Neural cell (in vitro differentiated cells): ENCODE data around the gene LRP5. TPM values are rescaled to one million over a fixed set of nuclear protein-coding genes. Genes with fewer than 3 reads are reported as not detected.

Experiments used
- H2AFZ ChIP-seq: fragments of 200-600, 300-800 bp; sonication (generic), shearing (Covaris generic); 2 replicates; pipeline ENCODE4 v1.6.0; 2014; ENCODE audit warnings: low read depth, mild to moderate bottlenecking, antibody characterized with exemption, low read length, moderate library complexity
- H3F3A ChIP-seq: fragments of 200-600 bp; shearing (Covaris generic); 2 replicates; pipeline ENCODE4 v1.6.1; 2016; ENCODE audit warnings: mild to moderate bottlenecking, moderate library complexity, mixed read lengths, antibody characterized with exemption, low read length; ENCODE audit not compliant: insufficient read depth, poor library complexity, severe bottlenecking
- H3K27ac ChIP-seq: fragments of 200-600, 300-800 bp; sonication (generic), shearing (Covaris generic); 2 replicates; pipeline ENCODE4 v1.5.1; 2014; ENCODE audit warnings: mild to moderate bottlenecking, low read length, moderate library complexity
- H3K27me3 ChIP-seq: fragments of 300-800, 200-600 bp; sonication (generic), shearing (Covaris generic); 2 replicates; pipeline ENCODE4 v1.6.0; 2014; ENCODE audit warnings: mild to moderate bottlenecking, low read depth, low read length, moderate library complexity; ENCODE audit not compliant: insufficient read depth
- H3K36me3 ChIP-seq: fragments of 300-800, 200-600 bp; sonication (generic), shearing (Covaris generic); 2 replicates; pipeline ENCODE4 v1.5.1; 2014; ENCODE audit warnings: mild to moderate bottlenecking, antibody characterized with exemption, low read length, moderate library complexity; ENCODE audit not compliant: insufficient read depth
- H3K4me2 ChIP-seq: fragments of 300-800, 200-600 bp; sonication (generic), shearing (Covaris generic); 2 replicates; pipeline ENCODE4 v1.6.0; 2014; ENCODE audit warnings: mild to moderate bottlenecking, low read length
- H3K4me3 ChIP-seq: fragments of 300-800, 200-600 bp; sonication (generic), shearing (Covaris generic); 2 replicates; pipeline ENCODE4 v1.5.1; 2014; ENCODE audit warnings: mild to moderate bottlenecking, low read length, moderate library complexity
- H3K79me2 ChIP-seq: fragments of 200-600 bp; shearing (Covaris generic); replicated peaks from 2 replicates; pipeline ENCODE4 v1.6.0; 2014; ENCODE audit warnings: mild to moderate bottlenecking, low read length, moderate library complexity; ENCODE audit not compliant: insufficient read depth
- H3K9ac ChIP-seq: fragments of 300-800, 200-600 bp; sonication (generic), shearing (Covaris generic); 2 replicates; pipeline ENCODE4 v1.6.1; 2016; ENCODE audit warnings: mild to moderate bottlenecking, low read length, mixed read lengths
- H3K9me2 ChIP-seq: fragments of 200-600 bp; shearing (Covaris generic); 2 replicates; pipeline ENCODE4 v1.6.1; 2016; ENCODE audit warnings: mild to moderate bottlenecking, low read length, mixed read lengths; ENCODE audit not compliant: insufficient read depth
- H3K9me3 ChIP-seq: fragments of 200-600, 300-800 bp; sonication (generic), shearing (Covaris generic); 2 replicates; pipeline ENCODE4 v1.6.1; 2016; ENCODE audit warnings: mild to moderate bottlenecking, mixed run types, low read length, moderate library complexity, mixed read lengths
- H4K20me1 ChIP-seq: fragments of 200-600 bp; shearing (Covaris generic); 2 replicates; pipeline ENCODE4 v1.6.1; 2016; ENCODE audit warnings: mild to moderate bottlenecking, mixed run types; ENCODE audit not compliant: insufficient read depth
- EP300 ChIP-seq: fragments of 450-650 bp; conservative IDR thresholded peaks from 2 replicates; pipeline ENCODE4 v1.6.1; 2014; ENCODE audit warnings: antibody characterized with exemption, mild to moderate bottlenecking, moderate library complexity; ENCODE audit not compliant: poor library complexity, severe bottlenecking
- EZH2 ChIP-seq: fragments of 200-600, 300-800 bp; shearing (Covaris generic), sonication (generic); IDR thresholded peaks from 2 replicates; pipeline ENCODE4 v1.6.1; 2014; ENCODE audit warnings: antibody characterized with exemption, low read length, borderline replicate concordance, mild to moderate bottlenecking; ENCODE audit not compliant: insufficient read depth, poor library complexity, severe bottlenecking
- MXI1 ChIP-seq: fragments of 450-650 bp; conservative IDR thresholded peaks from 2 replicates; pipeline ENCODE4 v1.6.1; 2014; ENCODE audit warnings: antibody characterized with exemption, mild to moderate bottlenecking; ENCODE audit not compliant: poor library complexity, severe bottlenecking
- POLR2AphosphoS5 ChIP-seq: IDR thresholded peaks from 2 replicates; pipeline ENCODE4 v1.6.1; 2012
- RAD21 ChIP-seq: fragments of 450-650 bp; conservative IDR thresholded peaks from 2 replicates; pipeline ENCODE4 v1.6.1; 2014; ENCODE audit warnings: antibody characterized with exemption, mild to moderate bottlenecking, moderate library complexity
- SMC3 ChIP-seq: fragments of 450-650 bp; conservative IDR thresholded peaks from 2 replicates; pipeline ENCODE4 v1.6.1; 2014; ENCODE audit warnings: antibody characterized with exemption, mild to moderate bottlenecking, moderate library complexity; ENCODE audit not compliant: poor library complexity
- TAF1 ChIP-seq: IDR thresholded peaks from 2 replicates; pipeline ENCODE4 v1.6.1; 2012; ENCODE audit warnings: low read depth
- polyA plus RNA-seq: library from polyadenylated mRNA; depleted of rRNA; stranded (reverse); fragments of >200 nt; gene quantifications from 2 replicates; pipeline ENCODE4 v1.2.3, GENCODE V29; 2014
- TF ChIP-seq, protein P1 (sequence below): fragments of 450-650 bp; IDR thresholded peaks from 2 replicates; pipeline ENCODE4 v1.5.1; 2014; ENCODE audit warnings: antibody characterized with exemption, mild to moderate bottlenecking, moderate library complexity; ENCODE audit not compliant: poor library complexity, severe bottlenecking
- TF ChIP-seq, protein P2 (sequence below): IDR thresholded peaks from 2 replicates; pipeline ENCODE4 v1.6.1; 2012; ENCODE audit warnings: borderline replicate concordance

Gene LRP5
- polyA plus RNA-seq, 1 donor from 2014 or later, result 3.0 TPM

DNA sequence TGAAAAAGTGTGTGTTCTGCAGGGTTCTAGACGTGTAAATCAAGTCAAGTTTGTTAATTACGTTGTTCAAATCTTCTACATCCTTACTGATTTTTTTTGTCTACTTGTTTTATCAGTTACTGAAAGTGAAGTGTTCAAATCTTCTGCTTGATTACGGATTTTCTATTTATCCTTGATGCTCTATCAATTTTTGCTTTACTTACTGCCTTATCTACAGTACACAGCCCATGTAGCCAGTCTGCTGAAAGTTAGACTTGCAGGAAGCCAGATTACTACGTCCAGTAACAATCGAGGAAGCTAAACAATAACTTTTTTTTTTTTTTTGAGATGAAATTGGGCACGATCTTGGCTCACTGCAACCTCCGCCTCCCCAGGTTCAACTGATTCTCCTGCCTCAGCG is 25.0 kb upstream of the LRP5 start:
- H3K4me3 ChIP-seq, result no peak overlapping the region
- no peaks in the 10 kb centered on the region for H3K36me3 ChIP-seq
- no peaks in the 10 kb centered on the region for H3K79me2 ChIP-seq
- H3K4me2 ChIP-seq, result no peak overlapping the region
- H3F3A ChIP-seq, result no peaks in the 10 kb centered on the region
- no peaks in the 10 kb centered on the region for H3K27me3 ChIP-seq
- H4K20me1 ChIP-seq, result no peaks in the 10 kb centered on the region
- H3K9ac ChIP-seq, result no peak overlapping the region
- H3K27ac ChIP-seq, result no peak overlapping the region
- TF ChIP-seq EP300, result no peak
- TF ChIP-seq, protein P1, sequence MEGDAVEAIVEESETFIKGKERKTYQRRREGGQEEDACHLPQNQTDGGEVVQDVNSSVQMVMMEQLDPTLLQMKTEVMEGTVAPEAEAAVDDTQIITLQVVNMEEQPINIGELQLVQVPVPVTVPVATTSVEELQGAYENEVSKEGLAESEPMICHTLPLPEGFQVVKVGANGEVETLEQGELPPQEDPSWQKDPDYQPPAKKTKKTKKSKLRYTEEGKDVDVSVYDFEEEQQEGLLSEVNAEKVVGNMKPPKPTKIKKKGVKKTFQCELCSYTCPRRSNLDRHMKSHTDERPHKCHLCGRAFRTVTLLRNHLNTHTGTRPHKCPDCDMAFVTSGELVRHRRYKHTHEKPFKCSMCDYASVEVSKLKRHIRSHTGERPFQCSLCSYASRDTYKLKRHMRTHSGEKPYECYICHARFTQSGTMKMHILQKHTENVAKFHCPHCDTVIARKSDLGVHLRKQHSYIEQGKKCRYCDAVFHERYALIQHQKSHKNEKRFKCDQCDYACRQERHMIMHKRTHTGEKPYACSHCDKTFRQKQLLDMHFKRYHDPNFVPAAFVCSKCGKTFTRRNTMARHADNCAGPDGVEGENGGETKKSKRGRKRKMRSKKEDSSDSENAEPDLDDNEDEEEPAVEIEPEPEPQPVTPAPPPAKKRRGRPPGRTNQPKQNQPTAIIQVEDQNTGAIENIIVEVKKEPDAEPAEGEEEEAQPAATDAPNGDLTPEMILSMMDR, result no peak
- no peak for TF ChIP-seq TAF1
- no peak for TF ChIP-seq RAD21
- no peak for TF ChIP-seq EZH2
- TF ChIP-seq, protein P2, sequence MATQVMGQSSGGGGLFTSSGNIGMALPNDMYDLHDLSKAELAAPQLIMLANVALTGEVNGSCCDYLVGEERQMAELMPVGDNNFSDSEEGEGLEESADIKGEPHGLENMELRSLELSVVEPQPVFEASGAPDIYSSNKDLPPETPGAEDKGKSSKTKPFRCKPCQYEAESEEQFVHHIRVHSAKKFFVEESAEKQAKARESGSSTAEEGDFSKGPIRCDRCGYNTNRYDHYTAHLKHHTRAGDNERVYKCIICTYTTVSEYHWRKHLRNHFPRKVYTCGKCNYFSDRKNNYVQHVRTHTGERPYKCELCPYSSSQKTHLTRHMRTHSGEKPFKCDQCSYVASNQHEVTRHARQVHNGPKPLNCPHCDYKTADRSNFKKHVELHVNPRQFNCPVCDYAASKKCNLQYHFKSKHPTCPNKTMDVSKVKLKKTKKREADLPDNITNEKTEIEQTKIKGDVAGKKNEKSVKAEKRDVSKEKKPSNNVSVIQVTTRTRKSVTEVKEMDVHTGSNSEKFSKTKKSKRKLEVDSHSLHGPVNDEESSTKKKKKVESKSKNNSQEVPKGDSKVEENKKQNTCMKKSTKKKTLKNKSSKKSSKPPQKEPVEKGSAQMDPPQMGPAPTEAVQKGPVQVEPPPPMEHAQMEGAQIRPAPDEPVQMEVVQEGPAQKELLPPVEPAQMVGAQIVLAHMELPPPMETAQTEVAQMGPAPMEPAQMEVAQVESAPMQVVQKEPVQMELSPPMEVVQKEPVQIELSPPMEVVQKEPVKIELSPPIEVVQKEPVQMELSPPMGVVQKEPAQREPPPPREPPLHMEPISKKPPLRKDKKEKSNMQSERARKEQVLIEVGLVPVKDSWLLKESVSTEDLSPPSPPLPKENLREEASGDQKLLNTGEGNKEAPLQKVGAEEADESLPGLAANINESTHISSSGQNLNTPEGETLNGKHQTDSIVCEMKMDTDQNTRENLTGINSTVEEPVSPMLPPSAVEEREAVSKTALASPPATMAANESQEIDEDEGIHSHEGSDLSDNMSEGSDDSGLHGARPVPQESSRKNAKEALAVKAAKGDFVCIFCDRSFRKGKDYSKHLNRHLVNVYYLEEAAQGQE, result no peak
- no peak for TF ChIP-seq POLR2AphosphoS5
- TF ChIP-seq SMC3, result no peak
- no peak for TF ChIP-seq MXI1
- H3K9me2 ChIP-seq, result no peaks in the 10 kb centered on the region
- no peaks in the 10 kb centered on the region for H3K9me3 ChIP-seq
- no peak overlapping the region for H2AFZ ChIP-seq

DNA sequence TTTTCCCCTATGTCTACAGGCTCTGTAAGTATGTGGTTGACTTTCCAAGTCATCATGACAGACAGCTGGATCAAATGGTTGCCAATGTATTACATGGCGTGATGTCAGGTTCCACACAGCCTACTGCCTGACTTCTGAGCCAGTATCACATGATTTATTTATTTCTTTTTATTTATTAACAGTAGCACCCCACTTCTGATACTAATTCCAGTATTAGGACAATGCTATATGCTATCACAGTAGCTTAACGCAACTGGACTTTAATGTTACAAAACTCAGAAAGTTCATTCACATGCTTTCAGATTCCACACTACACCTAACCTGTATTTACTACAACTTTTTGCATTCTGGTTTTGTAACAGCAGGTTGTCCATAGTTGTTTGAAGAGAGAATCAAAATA is 22.9 kb upstream of the LRP5 start:
- Histone ChIP-seq H3K9me2 (no peaks in the 10 kb centered on the region), H3K27ac (no peak overlapping the region), H3K4me3 (no peak overlapping the region), H2AFZ (no peak overlapping the region), H3F3A (no peaks in the 10 kb centered on the region), H3K36me3 (no peaks in the 10 kb centered on the region), H3K9me3 (no peaks in the 10 kb centered on the region), H4K20me1 (no peaks in the 10 kb centered on the region), H3K79me2 (no peaks in the 10 kb centered on the region), H3K9ac (no peak overlapping the region), H3K27me3 (no peaks in the 10 kb centered on the region), H3K4me2 (no peak overlapping the region)
- TF ChIP-seq SMC3 (no peak), EP300 (no peak)
- TF ChIP-seq, protein P1, result no peak
